Tibial artery (tissue), 4 donors: Measurements from ENCODE around the gene TMEM266.

ENCODE experiments used
- DNase-seq, 2 donors: peaks; one replicate each; pipeline ENCODE4 v3.0.0-alpha.2; 2019
- H3K27ac ChIP-seq, 2 donors: fragments of 200-600 bp; sonication (generic) in 1 of 2; 1 replicate in 1 of 2; 2 replicates in 1 of 2; pipeline ENCODE4 v1.5.1; 2018 to 2019; ENCODE audit warnings: mild to moderate bottlenecking in 1 of 2
- H3K27me3 ChIP-seq, 2 donors: fragments of 200-600 bp; sonication (generic) in 1 of 2; one replicate each; pipeline versions ENCODE4 v1.5.1 to v1.6.0; 2016 to 2019
- H3K36me3 ChIP-seq, 3 donors: fragments of 200-600 bp; sonication (generic) in 2 of 3; one replicate each; pipeline ENCODE4 v1.5.1; 2016 to 2019; ENCODE audit warnings: mild to moderate bottlenecking in 2 of 3
- H3K4me1 ChIP-seq, 4 donors: fragments of 200-600 bp; sonication (generic) in 2 of 4; 1 replicate in 3 of 4; 2 replicates in 1 of 4; pipeline ENCODE4 v1.5.1; 2016 to 2019
- H3K4me3 ChIP-seq, 2 donors: fragments of 200-600 bp; sonication (generic) in 1 of 2; 1 replicate in 1 of 2; 2 replicates in 1 of 2; pipeline ENCODE4 v1.5.1; 2018 to 2019; ENCODE audit warnings: mild to moderate bottlenecking in 2 of 2
- H3K9me3 ChIP-seq, 3 donors: fragments of 200-600 bp; sonication (generic) in 1 of 3; one replicate each; pipeline ENCODE4 v1.5.1; 2016 to 2019
- CTCF ChIP-seq, 2 experiments: fragments of 200-600 bp in 1 of 2; fragments of 450-650 bp in 1 of 2; IDR thresholded peaks; one replicate each; pipeline ENCODE4 v1.5.1; 2017 to 2019; ENCODE audit warnings: antibody characterized with exemption in 2 of 2, mild to moderate bottlenecking in 1 of 2, moderate library complexity in 1 of 2
- intact Hi-C: fragments of 100-400 bp; cut with DNase I; formaldehyde crosslinking; loops from one replicate; pipeline ENCODE4 v1.15.0; 2023; ENCODE audit warnings: low total_unique reads

Gene TMEM266

GRCh38 chr15:76140074-76140464 is 80.3 kb downstream of the TMEM266 start:
- intact Hi-C loops = no loop called here
- Histone ChIP-seq H3K36me3 (no peaks in the 10 kb centered on the region), H3K9me3 (no peaks in the 10 kb centered on the region), H3K27ac (no peak overlapping the region), H3K27me3 (peaks cover 0 to 26% of the 10 kb centered on the region in 2 donors), H3K4me1 (peaks cover 0 to 11% (median 7%) of the 10 kb centered on the region in 4 donors), H3K4me3 (no peak overlapping the region)
- no peak for TF ChIP-seq CTCF (IDR thresholded peaks at IDR 0.05)
- no peak for DNase-seq

- peaks cover 0 to 39% of the 10 kb centered on the region in 2 donors for H3K27me3 ChIP-seq
- H3K27ac ChIP-seq = no peak overlapping the region
- no peak overlapping the region for H3K4me3 ChIP-seq
- no peak for DNase-seq
- no peaks in the 10 kb centered on the region for H3K36me3 ChIP-seq
- intact Hi-C loops = no loop called here
- TF ChIP-seq CTCF (IDR thresholded peaks at IDR 0.05) = no peak
- no peaks in the 10 kb centered on the region for H3K9me3 ChIP-seq
- H3K4me1 ChIP-seq = peaks cover 0 to 20% (median 10%) of the 10 kb centered on the region in 4 donors
Observed at GRCh38 chr15:76146812-76147211, 87.0 kb downstream of the TMEM266 start.

GRCh38 chr15:76147906-76148570 is 88.3 kb downstream of the TMEM266 start:
- peak; percentile 61 to 84 for TF ChIP-seq CTCF (IDR thresholded peaks at IDR 0.05)
- DNase-seq = peak in 1 of 2 donors; percentile 60
- Histone ChIP-seq H3K27ac (no peak overlapping the region), H3K27me3 (peaks cover 0 to 36% of the 10 kb centered on the region in 2 donors), H3K4me1 (peaks cover 0 to 20% (median 10%) of the 10 kb centered on the region in 4 donors), H3K4me3 (no peak overlapping the region), H3K9me3 (no peaks in the 10 kb centered on the region), H3K36me3 (no peaks in the 10 kb centered on the region)
- intact Hi-C loops = no loop called here

- no peak for TF ChIP-seq CTCF (IDR thresholded peaks at IDR 0.05)
- H3K4me3 ChIP-seq = no peak overlapping the region
- DNase-seq = no peak
- H3K27ac ChIP-seq = no peak overlapping the region
- H3K4me1 ChIP-seq = peaks cover 0 to 20% (median 10%) of the 10 kb centered on the region in 4 donors
- intact Hi-C loops = no loop called here
- H3K36me3 ChIP-seq = no peaks in the 10 kb centered on the region
- no peaks in the 10 kb centered on the region for H3K9me3 ChIP-seq
- H3K27me3 ChIP-seq = peaks cover 0 to 30% of the 10 kb centered on the region in 2 donors
Observed at GRCh38 chr15:76149291-76149915, 89.6 kb downstream of the TMEM266 start.

GRCh38 chr15:76150513-76150912 is 90.7 kb downstream of the TMEM266 start:
- no peak overlapping the region for H3K4me3 ChIP-seq
- H3K4me1 ChIP-seq = peaks cover 0 to 20% (median 10%) of the 10 kb centered on the region in 4 donors
- peaks cover 0 to 18% of the 10 kb centered on the region in 2 donors for H3K27me3 ChIP-seq
- no peak for TF ChIP-seq CTCF (IDR thresholded peaks at IDR 0.05)
- no peaks in the 10 kb centered on the region for H3K36me3 ChIP-seq
- intact Hi-C loops = no loop called here
- H3K27ac ChIP-seq = peak overlapping the region; percentile 11 to 24
- DNase-seq = peak; percentile 40 to 78
- no peaks in the 10 kb centered on the region for H3K9me3 ChIP-seq
